ENCODE measurements around the gene EPN2. TPM values are rescaled to one million over a fixed set of nuclear protein-coding genes. Genes with fewer than 3 reads are reported as not detected.

The EPN2 gene
- total and polyA plus RNA-seq, 2 experiments from 2014 or later = 34.0 to 149 TPM

DNA sequence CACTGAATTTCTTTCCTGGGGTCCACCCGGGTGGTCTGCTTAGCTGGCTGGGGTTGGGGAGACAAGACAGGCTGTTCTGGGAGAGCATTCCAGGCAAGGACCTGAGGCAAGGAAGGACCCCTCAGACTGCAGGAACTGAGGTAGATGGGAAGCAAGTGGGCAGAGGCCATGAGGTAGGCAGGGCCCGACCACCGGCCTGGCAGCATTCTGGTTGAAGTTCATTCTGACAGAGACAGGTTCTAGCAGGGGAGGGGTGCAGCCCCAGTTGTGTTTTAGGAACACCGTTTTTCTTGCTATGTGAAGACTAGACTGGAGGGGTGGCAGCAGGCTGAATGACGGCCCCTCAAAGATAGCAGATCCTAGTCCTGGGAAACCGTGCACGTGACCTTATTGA lies 107.9 kb downstream of the EPN2 start:
- no peaks in the 10 kb centered on the region for H3F3A ChIP-seq (replicated peaks; ENCODE audit: low read depth)
- H4K20me1 ChIP-seq (replicated peaks; ENCODE audit: insufficient read depth) = no peaks in the 10 kb centered on the region
- Mint-ChIP-seq H3K27me3 (ENCODE audit: insufficient read depth, low read depth, poor library complexity) (peaks cover 12% of the 10 kb centered on the region), H3K27ac (no peak overlapping the region), H3K36me3 (ENCODE audit: low read depth) (peaks cover 5% of the 10 kb centered on the region; the same call in 2 of the 3 replicates), H3K4me1 (peaks cover 17% of the 10 kb centered on the region), H3K9me3 (no peaks in the 10 kb centered on the region; the same call in 2 of the 3 replicates), H3K4me3 (no peak overlapping the region)
- no peak for DNase-seq (ENCODE audit: low spot score)
- H3K27ac ChIP-seq (ENCODE audit: low read depth) = no peak overlapping the region
- no peak overlapping the region for H3K4me3 ChIP-seq
- peaks cover 7% of the 10 kb centered on the region for H3K4me1 ChIP-seq (ENCODE audit: insufficient read depth)
- H3K27me3 ChIP-seq (ENCODE audit: insufficient read depth) = no peaks in the 10 kb centered on the region
- no peak overlapping the region for H2AFZ ChIP-seq
- H3K79me2 ChIP-seq (replicated peaks; ENCODE audit: insufficient read depth) = no peaks in the 10 kb centered on the region
- H3K9me2 ChIP-seq (ENCODE audit: insufficient read depth) = no peaks in the 10 kb centered on the region
- no peaks in the 10 kb centered on the region for H3K36me3 ChIP-seq (ENCODE audit: insufficient read depth)
- TF ChIP-seq STAT1 (IDR thresholded peaks at IDR 0.05; ENCODE audit: unreplicated experiment) (no peak), JUNB (IDR thresholded peaks at IDR 0.05; ENCODE audit: unreplicated experiment) (no peak), EZH2 (IDR thresholded peaks at IDR 0.05; ENCODE audit: low read depth, unreplicated experiment) (no peak)
- TF ChIP-seq, protein P1, sequence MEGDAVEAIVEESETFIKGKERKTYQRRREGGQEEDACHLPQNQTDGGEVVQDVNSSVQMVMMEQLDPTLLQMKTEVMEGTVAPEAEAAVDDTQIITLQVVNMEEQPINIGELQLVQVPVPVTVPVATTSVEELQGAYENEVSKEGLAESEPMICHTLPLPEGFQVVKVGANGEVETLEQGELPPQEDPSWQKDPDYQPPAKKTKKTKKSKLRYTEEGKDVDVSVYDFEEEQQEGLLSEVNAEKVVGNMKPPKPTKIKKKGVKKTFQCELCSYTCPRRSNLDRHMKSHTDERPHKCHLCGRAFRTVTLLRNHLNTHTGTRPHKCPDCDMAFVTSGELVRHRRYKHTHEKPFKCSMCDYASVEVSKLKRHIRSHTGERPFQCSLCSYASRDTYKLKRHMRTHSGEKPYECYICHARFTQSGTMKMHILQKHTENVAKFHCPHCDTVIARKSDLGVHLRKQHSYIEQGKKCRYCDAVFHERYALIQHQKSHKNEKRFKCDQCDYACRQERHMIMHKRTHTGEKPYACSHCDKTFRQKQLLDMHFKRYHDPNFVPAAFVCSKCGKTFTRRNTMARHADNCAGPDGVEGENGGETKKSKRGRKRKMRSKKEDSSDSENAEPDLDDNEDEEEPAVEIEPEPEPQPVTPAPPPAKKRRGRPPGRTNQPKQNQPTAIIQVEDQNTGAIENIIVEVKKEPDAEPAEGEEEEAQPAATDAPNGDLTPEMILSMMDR (conservative IDR thresholded peaks at IDR 0.05; ENCODE audit: low read depth in 2 of 2) = no peak
- ATAC-seq = no peak
- H3K4me2 ChIP-seq = no peak overlapping the region

DNA sequence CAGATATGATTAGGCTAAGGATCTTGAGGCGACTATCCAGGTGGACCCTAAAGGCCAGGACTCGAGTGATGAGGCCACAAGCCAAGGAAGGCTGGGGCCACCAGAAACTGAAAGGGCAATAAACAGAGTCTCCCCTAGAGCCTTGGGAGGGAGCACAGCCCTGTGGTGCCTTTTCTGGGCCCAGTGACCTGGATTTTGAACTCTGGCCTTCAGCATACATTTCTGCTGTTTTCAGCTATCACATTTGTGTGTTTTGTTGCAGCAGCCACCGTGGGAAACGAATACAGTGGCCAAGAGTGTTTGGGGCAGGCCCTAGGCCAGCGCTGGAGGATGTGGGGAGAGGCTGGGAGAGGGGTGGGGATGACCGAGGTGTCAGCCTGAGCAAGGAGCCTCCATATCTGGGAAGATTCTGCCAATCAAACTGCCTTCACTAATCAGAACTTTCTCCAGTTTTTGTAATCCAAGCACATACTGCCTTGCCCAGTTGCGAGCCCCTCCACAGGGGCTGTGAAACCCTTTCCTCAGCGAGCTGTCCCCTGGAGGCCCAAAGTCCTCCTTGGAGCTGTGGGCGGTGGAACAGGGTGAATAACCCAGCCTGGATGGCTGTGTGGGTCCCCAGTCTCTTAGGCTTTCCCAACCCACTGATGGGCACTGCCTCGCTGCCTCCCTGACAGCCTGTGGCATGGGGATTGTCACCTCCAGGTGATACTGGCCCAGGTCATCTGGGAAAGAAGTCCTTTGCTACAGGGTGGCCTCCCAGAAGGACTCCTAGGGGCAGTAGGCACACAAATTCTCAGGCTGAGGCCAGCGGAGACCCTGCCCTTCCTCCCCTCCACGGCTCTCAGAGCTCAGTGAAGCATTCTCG lies 108.6 kb downstream of the EPN2 start:
- TF ChIP-seq JUNB (IDR thresholded peaks at IDR 0.05; ENCODE audit: unreplicated experiment) = no peak
- no peak overlapping the region for H3K4me3 ChIP-seq
- no peak overlapping the region for H3K27ac ChIP-seq (ENCODE audit: low read depth)
- no peaks in the 10 kb centered on the region for H3K27me3 ChIP-seq (ENCODE audit: insufficient read depth)
- peaks cover 7% of the 10 kb centered on the region for H3K4me1 ChIP-seq (ENCODE audit: insufficient read depth)
- H3K4me1 Mint-ChIP-seq = peaks cover 17% of the 10 kb centered on the region
- peaks cover 11% of the 10 kb centered on the region for H3K27me3 Mint-ChIP-seq (ENCODE audit: insufficient read depth, low read depth, poor library complexity)
- no peaks in the 10 kb centered on the region for H3K9me2 ChIP-seq (ENCODE audit: insufficient read depth)
- no peak overlapping the region for H3K27ac Mint-ChIP-seq
- DNase-seq (ENCODE audit: low spot score) = no peak
- H3K79me2 ChIP-seq (replicated peaks; ENCODE audit: insufficient read depth) = no peaks in the 10 kb centered on the region
- H3K4me3 Mint-ChIP-seq = no peak overlapping the region
- no peak overlapping the region for H2AFZ ChIP-seq
- H3K36me3 Mint-ChIP-seq (ENCODE audit: low read depth) = peaks cover 5% of the 10 kb centered on the region; the same call in 2 of the 3 replicates
- no peaks in the 10 kb centered on the region for H3F3A ChIP-seq (replicated peaks; ENCODE audit: low read depth)
- H4K20me1 ChIP-seq (replicated peaks; ENCODE audit: insufficient read depth) = no peaks in the 10 kb centered on the region
- no peak overlapping the region for H3K4me2 ChIP-seq
- H3K36me3 ChIP-seq (ENCODE audit: insufficient read depth) = no peaks in the 10 kb centered on the region
- no peak for ATAC-seq
- H3K9me3 Mint-ChIP-seq = no peaks in the 10 kb centered on the region; the same call in 2 of the 3 replicates

DNA sequence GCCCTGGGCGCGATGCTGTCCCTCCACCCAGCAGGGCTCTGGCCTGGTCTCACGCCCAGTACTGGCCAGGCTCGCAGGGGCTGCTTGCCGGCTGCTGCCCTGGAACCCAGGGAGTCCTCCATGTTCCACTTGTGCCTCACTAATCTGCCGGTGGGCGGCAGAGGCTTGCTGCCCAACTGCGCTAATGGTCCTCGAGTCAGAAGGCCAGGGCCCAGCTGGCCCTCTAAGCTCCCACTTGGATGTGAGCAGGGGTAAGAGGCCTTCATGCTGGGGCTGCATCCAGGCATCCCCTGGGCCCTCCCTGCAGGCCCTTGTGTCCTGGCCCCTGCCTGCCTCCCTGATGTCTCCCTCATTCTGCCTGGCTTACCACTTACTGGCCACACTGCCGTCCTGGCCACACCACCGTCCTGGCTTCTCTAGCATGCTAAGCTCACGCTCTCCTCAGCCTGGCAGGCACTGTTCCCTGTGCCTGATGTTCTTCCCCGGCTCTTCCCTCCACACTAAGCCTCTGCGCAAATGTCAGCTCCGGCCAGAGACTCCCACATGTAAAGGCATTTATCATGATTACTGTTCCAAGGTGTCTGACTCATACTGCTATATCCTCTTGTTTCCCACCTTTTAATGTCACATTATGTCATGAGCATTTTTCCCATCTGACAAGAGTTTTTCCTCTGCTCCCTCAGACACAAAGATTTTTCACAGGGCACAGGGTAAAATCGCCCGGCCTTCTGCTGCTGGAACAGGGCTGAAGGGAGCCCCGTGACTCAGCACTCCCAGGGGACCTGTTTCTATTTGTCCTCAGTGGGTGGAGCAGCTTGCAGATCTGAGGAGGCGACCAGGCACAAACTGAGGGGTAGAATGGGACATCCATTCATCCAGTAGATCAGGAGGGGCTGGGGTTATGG lies 109.4 kb downstream of the EPN2 start:
- H4K20me1 ChIP-seq (replicated peaks; ENCODE audit: insufficient read depth) = no peaks in the 10 kb centered on the region
- no peaks in the 10 kb centered on the region for H3F3A ChIP-seq (replicated peaks; ENCODE audit: low read depth)
- no peaks in the 10 kb centered on the region for H3K79me2 ChIP-seq (replicated peaks; ENCODE audit: insufficient read depth)
- H3K4me3 Mint-ChIP-seq = no peak overlapping the region
- H2AFZ ChIP-seq = no peak overlapping the region
- peaks cover 8% of the 10 kb centered on the region for H3K4me1 Mint-ChIP-seq
- no peak overlapping the region for H3K27ac ChIP-seq (ENCODE audit: low read depth)
- H3K36me3 ChIP-seq (ENCODE audit: insufficient read depth) = no peaks in the 10 kb centered on the region
- DNase-seq (ENCODE audit: low spot score) (no peak), ATAC-seq (no peak)
- no peaks in the 10 kb centered on the region; the same call in 2 of the 3 replicates for H3K9me3 Mint-ChIP-seq
- H3K9me2 ChIP-seq (ENCODE audit: insufficient read depth) = no peaks in the 10 kb centered on the region
- peaks cover 6% of the 10 kb centered on the region for H3K27me3 Mint-ChIP-seq (ENCODE audit: insufficient read depth, low read depth, poor library complexity)
- H3K27ac Mint-ChIP-seq = peak overlapping the region; percentile 28
- no peak overlapping the region for H3K4me3 ChIP-seq
- peaks cover 7% of the 10 kb centered on the region for H3K4me1 ChIP-seq (ENCODE audit: insufficient read depth)
- H3K27me3 ChIP-seq (ENCODE audit: insufficient read depth) = no peaks in the 10 kb centered on the region
- no peak overlapping the region for H3K4me2 ChIP-seq
- peaks cover 5% of the 10 kb centered on the region; the same call in 2 of the 3 replicates for H3K36me3 Mint-ChIP-seq (ENCODE audit: low read depth)
- TF ChIP-seq, protein P2, sequence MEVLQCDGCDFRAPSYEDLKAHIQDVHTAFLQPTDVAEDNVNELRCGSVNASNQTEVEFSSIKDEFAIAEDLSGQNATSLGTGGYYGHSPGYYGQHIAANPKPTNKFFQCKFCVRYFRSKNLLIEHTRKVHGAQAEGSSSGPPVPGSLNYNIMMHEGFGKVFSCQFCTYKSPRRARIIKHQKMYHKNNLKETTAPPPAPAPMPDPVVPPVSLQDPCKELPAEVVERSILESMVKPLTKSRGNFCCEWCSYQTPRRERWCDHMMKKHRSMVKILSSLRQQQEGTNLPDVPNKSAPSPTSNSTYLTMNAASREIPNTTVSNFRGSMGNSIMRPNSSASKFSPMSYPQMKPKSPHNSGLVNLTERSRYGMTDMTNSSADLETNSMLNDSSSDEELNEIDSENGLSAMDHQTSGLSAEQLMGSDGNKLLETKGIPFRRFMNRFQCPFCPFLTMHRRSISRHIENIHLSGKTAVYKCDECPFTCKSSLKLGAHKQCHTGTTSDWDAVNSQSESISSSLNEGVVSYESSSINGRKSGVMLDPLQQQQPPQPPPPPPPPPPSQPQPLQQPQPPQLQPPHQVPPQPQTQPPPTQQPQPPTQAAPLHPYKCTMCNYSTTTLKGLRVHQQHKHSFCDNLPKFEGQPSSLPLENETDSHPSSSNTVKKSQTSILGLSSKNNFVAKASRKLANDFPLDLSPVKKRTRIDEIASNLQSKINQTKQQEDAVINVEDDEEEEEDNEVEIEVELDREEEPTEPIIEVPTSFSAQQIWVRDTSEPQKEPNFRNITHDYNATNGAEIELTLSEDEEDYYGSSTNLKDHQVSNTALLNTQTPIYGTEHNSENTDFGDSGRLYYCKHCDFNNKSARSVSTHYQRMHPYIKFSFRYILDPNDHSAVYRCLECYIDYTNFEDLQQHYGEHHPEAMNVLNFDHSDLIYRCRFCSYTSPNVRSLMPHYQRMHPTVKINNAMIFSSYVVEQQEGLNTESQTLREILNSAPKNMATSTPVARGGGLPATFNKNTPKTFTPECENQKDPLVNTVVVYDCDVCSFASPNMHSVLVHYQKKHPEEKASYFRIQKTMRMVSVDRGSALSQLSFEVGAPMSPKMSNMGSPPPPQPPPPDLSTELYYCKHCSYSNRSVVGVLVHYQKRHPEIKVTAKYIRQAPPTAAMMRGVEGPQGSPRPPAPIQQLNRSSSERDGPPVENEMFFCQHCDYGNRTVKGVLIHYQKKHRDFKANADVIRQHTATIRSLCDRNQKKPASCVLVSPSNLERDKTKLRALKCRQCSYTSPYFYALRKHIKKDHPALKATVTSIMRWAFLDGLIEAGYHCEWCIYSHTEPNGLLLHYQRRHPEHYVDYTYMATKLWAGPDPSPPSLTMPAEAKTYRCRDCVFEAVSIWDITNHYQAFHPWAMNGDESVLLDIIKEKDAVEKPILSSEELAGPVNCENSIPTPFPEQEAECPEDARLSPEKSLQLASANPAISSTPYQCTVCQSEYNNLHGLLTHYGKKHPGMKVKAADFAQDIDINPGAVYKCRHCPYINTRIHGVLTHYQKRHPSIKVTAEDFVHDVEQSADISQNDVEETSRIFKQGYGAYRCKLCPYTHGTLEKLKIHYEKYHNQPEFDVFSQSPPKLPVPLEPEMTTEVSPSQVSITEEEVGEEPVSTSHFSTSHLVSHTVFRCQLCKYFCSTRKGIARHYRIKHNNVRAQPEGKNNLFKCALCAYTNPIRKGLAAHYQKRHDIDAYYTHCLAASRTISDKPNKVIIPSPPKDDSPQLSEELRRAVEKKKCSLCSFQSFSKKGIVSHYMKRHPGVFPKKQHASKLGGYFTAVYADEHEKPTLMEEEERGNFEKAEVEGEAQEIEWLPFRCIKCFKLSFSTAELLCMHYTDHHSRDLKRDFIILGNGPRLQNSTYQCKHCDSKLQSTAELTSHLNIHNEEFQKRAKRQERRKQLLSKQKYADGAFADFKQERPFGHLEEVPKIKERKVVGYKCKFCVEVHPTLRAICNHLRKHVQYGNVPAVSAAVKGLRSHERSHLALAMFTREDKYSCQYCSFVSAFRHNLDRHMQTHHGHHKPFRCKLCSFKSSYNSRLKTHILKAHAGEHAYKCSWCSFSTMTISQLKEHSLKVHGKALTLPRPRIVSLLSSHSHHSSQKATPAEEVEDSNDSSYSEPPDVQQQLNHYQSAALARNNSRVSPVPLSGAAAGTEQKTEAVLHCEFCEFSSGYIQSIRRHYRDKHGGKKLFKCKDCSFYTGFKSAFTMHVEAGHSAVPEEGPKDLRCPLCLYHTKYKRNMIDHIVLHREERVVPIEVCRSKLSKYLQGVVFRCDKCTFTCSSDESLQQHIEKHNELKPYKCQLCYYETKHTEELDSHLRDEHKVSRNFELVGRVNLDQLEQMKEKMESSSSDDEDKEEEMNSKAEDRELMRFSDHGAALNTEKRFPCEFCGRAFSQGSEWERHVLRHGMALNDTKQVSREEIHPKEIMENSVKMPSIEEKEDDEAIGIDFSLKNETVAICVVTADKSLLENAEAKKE (CRISPR knock-in tag; IDR thresholded peaks at IDR 0.05) = no peak
